K562 (cell line): ENCODE data around the gene RALGAPA2. TPM values are rescaled to one million over a fixed set of nuclear protein-coding genes. Genes with fewer than 3 reads are reported as not detected.

ENCODE experiments used
- ATAC-seq: fragments of 200-7000 bp; cut with Tn5 transposase; 3 replicates; pipeline ENCODE4 v1.9.1; 2020; ENCODE audit warnings: moderate library complexity
- BruUV-seq: library from RNA; stranded (reverse); fragments of 400-500 nt; replicated peaks from 2 replicates; lab custom pipeline; 2021; lab: Mats Ljungman, UMichigan
- CTCF ChIA-PET: fragments of 300-600 bp; formaldehyde crosslinking; extraction: SDS; loops from one replicate; lab custom pipeline; 2021; ENCODE audit warnings: low intra/inter-chr PET ratio; lab: Yijun Ruan, JAX
- POLR2A ChIA-PET: fragments of 300-600, 350-650 bp; sonication (Branson Sonifier 250); formaldehyde crosslinking; extraction: SDS; loops from one replicate; lab custom pipeline; 2021; ENCODE audit warnings: antibody characterized with exemption, inconsistent platforms; lab: Yijun Ruan, JAX
- DNase-seq, 4 experiments: peaks; one replicate each; pipeline versions ENCODE4 v3.0.0 to v3.0.0-alpha.2; 2011 to 2018; ENCODE audit warnings: low spot score in 3 of 4, mixed read lengths in 3 of 4; ENCODE audit errors: extremely low read depth in 1 of 4
- FAIRE-seq: peaks from 2 replicates; lab custom pipeline; 2011; peaks lifted over from hg19 to GRCh38; lab: Jason Lieb, UNC
- H2AFZ ChIP-seq: 2 replicates; pipeline ENCODE4 v1.6.0; 2011; ENCODE audit warnings: low read depth, low read length, control low read depth, inconsistent platforms
- H3K27ac ChIP-seq: fragments of 200-600 bp; 3 replicates; pipeline ENCODE4 v1.8.0; 2011; ENCODE audit warnings: low read depth, mild to moderate bottlenecking, control low read depth, inconsistent platforms, low read length, moderate library complexity, mixed read lengths; ENCODE audit errors: extremely low read depth
- H3K27me3 ChIP-seq, 2 experiments: fragments of 300-600 bp in 1 of 2; 2 replicates in 1 of 2; 3 replicates in 1 of 2; pipeline versions ENCODE4 v1.6.0 to v1.8.0; 2011; ENCODE audit warnings: inconsistent platforms in 2 of 2, low read length in 2 of 2, mild to moderate bottlenecking in 1 of 2, mixed read lengths in 1 of 2, moderate library complexity in 1 of 2; ENCODE audit not compliant: control insufficient read depth in 2 of 2, insufficient read depth in 2 of 2
- H3K36me3 ChIP-seq: fragments of 300-600 bp; 3 replicates; pipeline ENCODE4 v1.8.0; 2011; ENCODE audit warnings: mild to moderate bottlenecking, low read length, inconsistent platforms; ENCODE audit not compliant: control insufficient read depth, insufficient read depth
- H3K4me1 ChIP-seq, 2 experiments: fragments of 200-600 bp in 1 of 2; replicated peaks in 1 of 2; 2 replicates in 1 of 2; 3 replicates in 1 of 2; pipeline versions ENCODE4 v1.5.1 to v1.8.0; 2011; ENCODE audit warnings: inconsistent platforms in 2 of 2, low read length in 2 of 2, mild to moderate bottlenecking in 1 of 2, mixed read lengths in 1 of 2, moderate library complexity in 1 of 2; ENCODE audit not compliant: control insufficient read depth in 2 of 2, insufficient read depth in 2 of 2
- H3K4me2 ChIP-seq: 2 replicates; pipeline ENCODE4 v1.6.1; 2011; ENCODE audit warnings: low read length, control low read depth, inconsistent platforms, mixed read lengths; ENCODE audit not compliant: insufficient read depth
- H3K4me3 ChIP-seq: fragments of 200-600 bp; sonication (generic), shearing (Covaris generic); 2 replicates; pipeline ENCODE4 v1.5.1; 2016; ENCODE audit warnings: control low read depth, inconsistent platforms
- H3K79me2 ChIP-seq: fragments of 200-600 bp; 3 replicates; pipeline ENCODE4 v1.8.0; 2011; ENCODE audit warnings: low read length, inconsistent platforms; ENCODE audit not compliant: control insufficient read depth, insufficient read depth
- H3K9ac ChIP-seq, 2 experiments: 2 replicates each; pipeline versions ENCODE4 v1.6.0 to v1.6.1; 2011; ENCODE audit warnings: low read depth in 2 of 2, low read length in 2 of 2, control low read depth in 1 of 2, inconsistent platforms in 1 of 2, mild to moderate bottlenecking in 1 of 2, mixed read lengths in 1 of 2; ENCODE audit not compliant: insufficient read depth in 1 of 2
- H3K9me1 ChIP-seq: one replicate; pipeline ENCODE4 v1.6.0; 2011; ENCODE audit warnings: inconsistent platforms, mild to moderate bottlenecking, low read length, moderate library complexity; ENCODE audit not compliant: control insufficient read depth, insufficient read depth
- H3K9me3 ChIP-seq: replicated peaks from 2 replicates; pipeline ENCODE4 v1.5.1; 2011; ENCODE audit warnings: low read depth, low read length, inconsistent platforms; ENCODE audit not compliant: control insufficient read depth, insufficient read depth
- H4K20me1 ChIP-seq: replicated peaks from 2 replicates; pipeline ENCODE4 v1.6.1; 2011; ENCODE audit warnings: low read length, inconsistent platforms, mixed read lengths; ENCODE audit not compliant: control insufficient read depth, insufficient read depth
- ARID2 ChIP-seq: fragments of 450-650 bp; IDR thresholded peaks from 2 replicates; pipeline ENCODE4 v1.6.1; 2017; ENCODE audit warnings: antibody characterized with exemption, mild to moderate bottlenecking
- FIP1L1 ChIP-seq: fragments of 200-400 bp; formaldehyde crosslinking; IDR thresholded peaks from 2 replicates; pipeline ENCODE4 v1.6.1; 2018; ENCODE audit warnings: mild to moderate bottlenecking, low read depth, low read length; ENCODE audit not compliant: poor library complexity, severe bottlenecking
- NRF1 ChIP-seq, 2 experiments: fragments of 450-650 bp; IDR thresholded peaks in 1 of 2; conservative IDR thresholded peaks in 1 of 2; 2 replicates each; pipeline ENCODE4 v1.6.1; 2014; ENCODE audit warnings: mild to moderate bottlenecking in 2 of 2
- PRDM10 ChIP-seq: fragments of 450-650 bp; IDR thresholded peaks from 2 replicates; pipeline ENCODE4 v1.6.1; 2018; ENCODE audit not compliant: partially characterized antibody
- in situ Hi-C: fragments of 300-500 bp; cut with MboI; formaldehyde crosslinking; loops from 4 replicates; pipeline ENCODE4 v1.15.0; 2018; ENCODE audit warnings: inconsistent platforms, mixed read lengths
- intact Hi-C: fragments of 100-400 bp; cut with micrococcal nuclease; formaldehyde crosslinking; loops from 2 replicates; pipeline ENCODE4 v1.14.2; 2022
- polyA plus RNA-seq, 8 experiments: library from polyadenylated mRNA; depleted of rRNA in 4 of 8; stranded (reverse) in 5 of 8; unstranded in 3 of 8; fragments of >200 nt; fragmentation: Nextera tagmentation in 2 of 8; fragmentation: Illumina TruSeq in 1 of 8; extraction: Ambion mirVana in 2 of 8; extraction: Trizol in 1 of 8; gene quantifications; 2 replicates each; pipeline versions ENCODE4 v1.2.1 to v1.2.3, GENCODE V29; 2011 to 2014; ENCODE audit warnings: inconsistent platforms in 1 of 8, missing spikeins in 1 of 8
- total RNA-seq, 7 experiments: library from RNA; depleted of rRNA in 6 of 7; stranded (reverse); fragments of >200 nt in 6 of 7; fragmentation: Illumina TruSeq in 2 of 7; extraction: Trizol in 2 of 7; gene quantifications; 2 replicates each; pipeline versions ENCODE4 v1.2.1 to v1.2.3, GENCODE V29; 2011 to 2021; ENCODE audit warnings: low replicate concordance in 1 of 7

Gene RALGAPA2
- total and polyA plus RNA-seq, 9 of the 15 experiments (the other 6 are each of a cell fraction or from before 2014, with no cell fraction given), result 0.35 to 2.7 (median 1.4) TPM

DNA sequence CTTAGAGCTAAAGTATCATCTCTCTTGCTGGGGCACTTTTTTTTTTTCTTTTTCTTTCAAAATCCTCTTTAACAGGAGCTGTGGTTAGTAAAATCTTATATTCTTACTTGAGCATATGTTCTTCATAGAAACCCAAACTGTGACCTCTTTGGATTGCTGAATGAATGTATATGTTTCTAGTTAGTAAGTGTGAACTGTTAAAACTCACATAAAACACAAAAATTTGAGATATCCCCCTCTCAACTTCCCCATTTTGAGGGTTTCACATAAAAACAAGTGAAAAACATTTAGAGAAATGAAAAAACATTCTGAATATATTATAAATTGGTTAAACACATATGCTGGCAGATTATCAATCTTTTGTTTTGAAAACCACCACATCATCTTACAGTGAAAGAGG, 266.4 kb downstream of the RALGAPA2 start:
- in situ Hi-C loops, result no loop called here
- no peak overlapping the region for H3K9ac ChIP-seq
- no peak overlapping the region for H3K4me2 ChIP-seq
- H3K36me3 ChIP-seq, result no peaks in the 10 kb centered on the region
- POLR2A ChIA-PET, result interaction anchor here (0.7 kb wide), 1 partner anchor 155 kb away, joined by 4 read pairs; no protein-coding TSS in a partner anchor
- CTCF ChIA-PET, result no interaction called here
- intact Hi-C loops, result no loop called here
- no peaks in the 10 kb centered on the region for H4K20me1 ChIP-seq
- no peak overlapping the region for H2AFZ ChIP-seq
- DNase-seq, result no peak
- BruUV-seq, result no TSS peak
- no peak overlapping the region for H3K4me3 ChIP-seq
- H3K9me1 ChIP-seq, result no peaks in the 10 kb centered on the region
- FAIRE-seq, result no peak
- ATAC-seq, result no peak
- no peaks in the 10 kb centered on the region for H3K79me2 ChIP-seq
- H3K27ac ChIP-seq, result no peak overlapping the region
- H3K9me3 ChIP-seq, result no peaks in the 10 kb centered on the region
- no peaks in the 10 kb centered on the region for H3K4me1 ChIP-seq
- no peak for TF ChIP-seq ARID2
- TF ChIP-seq PRDM10, result no peak
- TF ChIP-seq NRF1 (conservative IDR thresholded peaks at IDR 0.05 in 1 of 2, IDR thresholded peaks at IDR 0.05 in 1 of 2), result no peak
- no peak for TF ChIP-seq FIP1L1
- TF ChIP-seq, all 486 proteins: peak for 0
- peaks cover 0 to 5% of the 10 kb centered on the region in 2 experiments; a peak in 1 of 5 replicates for H3K27me3 ChIP-seq
